T-cell (primary cell): ENCODE measurements around the gene EHBP1L1. TPM values are rescaled to one million over a fixed set of nuclear protein-coding genes. Genes with fewer than 3 reads are reported as not detected.
A peak's percentile ranks its signal among the peaks of the same experiment; 100 is the strongest.

ENCODE experiments used
- ATAC-seq, 4 experiments: fragments of 200-7000 bp in 3 of 4; fragments of 150-1000 bp in 1 of 4; cut with Tn5 transposase; replicated peaks in 1 of 4; 1 replicate in 3 of 4; 2 replicates in 1 of 4; pipeline ENCODE4 v1.10.0; 2021; ENCODE audit warnings: moderate library complexity in 3 of 4, mild to moderate bottlenecking in 2 of 4, moderate number of reproducible peaks in 1 of 4
- CTCF ChIA-PET, 2 donors: fragments of 300-600 bp; sonication (Branson Sonifier 250); formaldehyde crosslinking; loops; one replicate each; lab custom pipeline; 2022; ENCODE audit warnings: antibody characterized with exemption in 2 of 2; lab: Charles Lee
- POLR2A ChIA-PET, 2 donors: fragments of 300-600 bp; sonication (Branson Sonifier 250); formaldehyde crosslinking; loops; one replicate each; lab custom pipeline; 2022; ENCODE audit warnings: antibody characterized with exemption in 2 of 2; lab: Charles Lee
- DNase-seq, 35 experiments: peaks; one replicate each; pipeline versions ENCODE4 v3.0.0 to v3.0.0-alpha.2; 2013 to 2023
- H3K27ac ChIP-seq: one replicate; pipeline ENCODE4 v1.5.1; 2013; ENCODE audit warnings: low read length
- H3K27me3 ChIP-seq, 2 experiments: replicated peaks in 1 of 2; 1 replicate in 1 of 2; 2 replicates in 1 of 2; pipeline versions ENCODE4 v1.6.1 to v1.7.0; 2013; ENCODE audit warnings: low read length in 1 of 2, mixed read lengths in 1 of 2; ENCODE audit not compliant: control insufficient read depth in 2 of 2, insufficient read depth in 2 of 2; ENCODE audit errors: extremely low read depth in 1 of 2
- H3K36me3 ChIP-seq, 2 donors: 1 replicate in 1 of 2; 2 replicates in 1 of 2; pipeline versions ENCODE4 v1.6.1 to v1.7.0; 2013; ENCODE audit warnings: low read length in 1 of 2; ENCODE audit not compliant: control insufficient read depth in 2 of 2, insufficient read depth in 1 of 2; ENCODE audit errors: extremely low read depth in 1 of 2
- H3K4me1 ChIP-seq, 2 experiments: 1 replicate in 1 of 2; 2 replicates in 1 of 2; pipeline versions ENCODE4 v1.6.1 to v1.7.0; 2013; ENCODE audit warnings: low read length in 2 of 2, mixed read lengths in 1 of 2; ENCODE audit not compliant: insufficient read depth in 2 of 2, control insufficient read depth in 1 of 2; ENCODE audit errors: extremely low read depth in 1 of 2
- H3K4me3 ChIP-seq, 2 donors: 1 replicate in 1 of 2; 2 replicates in 1 of 2; pipeline versions ENCODE4 v1.5.1 to v1.7.0; 2013; ENCODE audit warnings: mild to moderate bottlenecking in 2 of 2, low read length in 1 of 2, moderate library complexity in 1 of 2; ENCODE audit not compliant: control insufficient read depth in 1 of 2; ENCODE audit errors: extremely low read depth in 1 of 2
- H3K9me3 ChIP-seq: 2 replicates; pipeline ENCODE4 v1.7.0; 2013
- H3K27ac Mint-ChIP-seq, 2 donors: one replicate each; pipeline ENCODE4 v1.8.0; 2020 to 2021; ENCODE audit warnings: mild to moderate bottlenecking in 2 of 2, mixed read lengths in 2 of 2
- H3K27me3 Mint-ChIP-seq, 2 donors: one replicate each; pipeline ENCODE4 v1.8.0; 2021 to 2022; ENCODE audit warnings: mixed read lengths in 2 of 2
- H3K36me3 Mint-ChIP-seq: one replicate; pipeline ENCODE4 v1.8.0; 2021; ENCODE audit warnings: mixed read lengths
- H3K4me1 Mint-ChIP-seq, 3 donors: one replicate each; pipeline ENCODE4 v1.8.0; 2020 to 2022; ENCODE audit warnings: mixed read lengths in 3 of 3, mild to moderate bottlenecking in 1 of 3
- H3K4me3 Mint-ChIP-seq, 3 donors: one replicate each; pipeline ENCODE4 v1.8.0; 2020 to 2022; ENCODE audit warnings: mild to moderate bottlenecking in 3 of 3, mixed read lengths in 3 of 3, moderate library complexity in 3 of 3
- H3K9me3 Mint-ChIP-seq, 3 donors: one replicate each; pipeline ENCODE4 v1.8.0; 2020 to 2022; ENCODE audit warnings: mixed read lengths in 3 of 3
- WGBS: methylation state at CpG from one replicate; pipeline ENCODE4 v1.1.5; 2013; ENCODE audit warnings: missing lambda C conversion rate; ENCODE audit not compliant: insufficient coverage; 5-methylcytosine and 5-hydroxymethylcytosine counted together
- total RNA-seq, 35 experiments: library from RNA in 6 of 35; stranded (reverse) in 6 of 35; fragments of 120-200 nt in 1 of 35; gene quantifications; one replicate each; pipeline versions ENCODE4 v1.2.1 to v1.2.4 and lab custom pipeline; 2013 to 2026

Gene EHBP1L1
- total RNA-seq, 5 donors from 2014 or later (not counting 1 experiment from before 2014, with no cell fraction given): 115 to 170 (median 150) TPM

- ChIA-PET CTCF (interaction anchor here in 1 of 2 donors (0.6 kb wide), 1 partner anchor 47 kb away, joined by 6 read pairs; no protein-coding TSS in a partner anchor), POLR2A (interaction anchor here in 1 of 2 donors (0.6 kb wide), 1 partner anchor 246 kb away, joined by 3 read pairs; no protein-coding TSS in a partner anchor)
- H3K9me3 ChIP-seq: no peaks in the 10 kb centered on the region
- ATAC-seq (no peak), DNase-seq (peak in 2 of 35 experiments; percentile 20 to 38)
- peak overlapping the region; percentile 94 to 99 for H3K4me3 ChIP-seq
- no peaks in the 10 kb centered on the region for H3K9me3 Mint-ChIP-seq
- H3K27me3 Mint-ChIP-seq: no peaks in the 10 kb centered on the region
- H3K4me1 Mint-ChIP-seq: peaks cover 58 to 67% (median 59%) of the 10 kb centered on the region in 3 donors
- 15% methylated on average over 35 of the region's 43 CpGs for WGBS
- peaks cover 6% of the 10 kb centered on the region for H3K36me3 Mint-ChIP-seq
- H3K27ac Mint-ChIP-seq: peak overlapping the region; percentile 61 to 93
- no peaks in the 10 kb centered on the region for H3K27me3 ChIP-seq
- peak overlapping the region; percentile 91 to 96 (median 93) for H3K4me3 Mint-ChIP-seq
- H3K36me3 ChIP-seq: peaks cover 10 to 36% of the 10 kb centered on the region in 2 donors
- H3K4me1 ChIP-seq: peaks cover 39 to 70% of the 10 kb centered on the region in 2 experiments
- peak overlapping the region; percentile 99 for H3K27ac ChIP-seq
Observed at GRCh38 chr11:65613091-65613928, 37.5 kb downstream of the EHBP1L1 start.

- Histone ChIP-seq H3K9me3 (no peaks in the 10 kb centered on the region), H3K36me3 (peaks cover 13 to 48% of the 10 kb centered on the region in 2 donors), H3K4me1 (peaks cover 39 to 79% of the 10 kb centered on the region in 2 experiments), H3K4me3 (peak within 1 kb of the TSS; percentile 94 to 99), H3K27me3 (no peaks in the 10 kb centered on the region), H3K27ac (peak within 1 kb of the TSS; percentile 99)
- Mint-ChIP-seq H3K4me3 (peak within 1 kb of the TSS; percentile 91 to 96 (median 93)), H3K4me1 (peaks cover 45 to 56% (median 52%) of the 10 kb centered on the region in 3 donors), H3K9me3 (no peaks in the 10 kb centered on the region), H3K27ac (peak within 1 kb of the TSS; percentile 95 to 97), H3K36me3 (peaks cover 4% of the 10 kb centered on the region), H3K27me3 (no peaks in the 10 kb centered on the region)
- POLR2A ChIA-PET: interaction anchor here (0.5 to 1.5 kb wide), 9 partner anchors 23 to 275 kb away, joined by 3 to 9 read pairs (median 4); partner anchors contain the start of genes CCDC85B (in 1 of the 2), FAM89B (in 1 of the 2), MALAT1 (in 1 of the 2) and SIPA1 (in 1 of the 2)
- CTCF ChIA-PET: interaction anchor here in 1 of 2 donors (0.5 to 1.8 kb wide), 13 partner anchors 23 to 275 kb away, joined by 3 to 11 read pairs (median 4); partner anchors contain the start of genes CCDC85B, CFL1, EHBP1L1 and FIBP
- ATAC-seq (peak; percentile 86 to 90 (median 88)), DNase-seq (peak; percentile 99 to 100 (median 100))
- WGBS: under 1% methylated on average over 50 of the region's 55 CpGs
Observed at GRCh38 chr11:65615229-65615949, 39.5 kb downstream of the EHBP1L1 start, which contains the start of gene PCNX3. PCNX3 (plus strand) TSS chr11:65615776; CDS start chr11:65616312, 536 bp downstream.

GRCh38 chr11:65615950-65616574 lies 40.2 kb downstream of the EHBP1L1 start:
- Histone ChIP-seq H3K4me1 (peaks cover 33 to 77% of the 10 kb centered on the region in 2 experiments), H3K27ac (peak overlapping the region; percentile 99), H3K36me3 (peaks cover 8 to 54% of the 10 kb centered on the region in 2 donors), H3K4me3 (peak overlapping the region; percentile 79 to 94), H3K27me3 (no peaks in the 10 kb centered on the region), H3K9me3 (no peaks in the 10 kb centered on the region)
- peak overlapping the region; percentile 95 to 97 for H3K27ac Mint-ChIP-seq
- DNase-seq (peak in 7 of 35 experiments; percentile 15 to 47 (median 30)), ATAC-seq (no peak)
- no peaks in the 10 kb centered on the region for H3K9me3 Mint-ChIP-seq
- peak overlapping the region; percentile 91 to 96 (median 93) for H3K4me3 Mint-ChIP-seq
- ChIA-PET POLR2A (interaction anchor here (0.5 to 1.5 kb wide), 4 partner anchors 22 to 243 kb away, joined by 3 to 9 read pairs (median 6); partner anchors contain the start of genes FAM89B (in 1 of the 2) and SIPA1 (in 1 of the 2)), CTCF (interaction anchor here in 1 of 2 donors (0.6 to 1.8 kb wide), 7 partner anchors 22 to 1862 kb away, joined by 3 to 11 read pairs (median 6); partner anchors contain the start of genes CFL1, FIBP, MUS81 and SIPA1)
- peaks cover 39 to 51% (median 45%) of the 10 kb centered on the region in 3 donors for H3K4me1 Mint-ChIP-seq
- peaks cover 4% of the 10 kb centered on the region for H3K36me3 Mint-ChIP-seq
- under 1% methylated on average over 24 of the region's 50 CpGs for whole genome bisulfite sequencing
- no peaks in the 10 kb centered on the region for H3K27me3 Mint-ChIP-seq

GRCh38 chr11:65616575-65617001 lies 40.7 kb downstream of the EHBP1L1 start:
- no peaks in the 10 kb centered on the region for H3K27me3 ChIP-seq
- H3K36me3 Mint-ChIP-seq: peaks cover 4% of the 10 kb centered on the region
- no peaks in the 10 kb centered on the region for H3K27me3 Mint-ChIP-seq
- peaks cover 29 to 72% of the 10 kb centered on the region in 2 experiments for H3K4me1 ChIP-seq
- no peaks in the 10 kb centered on the region for H3K9me3 Mint-ChIP-seq
- peak overlapping the region; percentile 91 to 95 (median 91) for H3K4me3 Mint-ChIP-seq
- H3K4me1 Mint-ChIP-seq: peaks cover 35 to 48% (median 40%) of the 10 kb centered on the region in 3 donors
- 46% methylated on average over 8 of the region's 10 CpGs for WGBS
- DNase-seq (peak in 5 of 35 experiments; percentile 11 to 41 (median 21)), ATAC-seq (no peak)
- POLR2A ChIA-PET: interaction anchor here in 1 of 2 donors (1.5 kb wide), 1 partner anchor 21 kb away, joined by 7 read pairs; the partner anchor contains the start of gene SIPA1
- no peak overlapping the region for H3K27ac ChIP-seq
- CTCF ChIA-PET: interaction anchor here in 1 of 2 donors (0.5 to 0.7 kb wide), 3 partner anchors 50 to 1862 kb away, joined by 3 to 7 read pairs (median 4); no protein-coding TSS in a partner anchor
- H3K9me3 ChIP-seq: no peaks in the 10 kb centered on the region
- H3K27ac Mint-ChIP-seq: peak overlapping the region; percentile 89 to 93
- peaks cover 8 to 58% of the 10 kb centered on the region in 2 donors for H3K36me3 ChIP-seq
- peak overlapping the region; percentile 48 to 73 for H3K4me3 ChIP-seq

- Mint-ChIP-seq H3K27ac (peak overlapping the region; percentile 89 to 93), H3K9me3 (no peaks in the 10 kb centered on the region), H3K27me3 (no peaks in the 10 kb centered on the region), H3K36me3 (peaks cover 8% of the 10 kb centered on the region), H3K4me3 (peak overlapping the region; percentile 91 to 95 (median 91)), H3K4me1 (peaks cover 28 to 43% (median 34%) of the 10 kb centered on the region in 3 donors)
- DNase-seq (no peak), ATAC-seq (no peak)
- ChIA-PET CTCF (interaction anchor here in 1 of 2 donors (0.5 kb wide), 1 partner anchor 49 kb away, joined by 3 read pairs; no protein-coding TSS in a partner anchor), POLR2A (interaction anchor here in 1 of 2 donors (0.5 to 0.6 kb wide), 2 partner anchors 43 to 90 kb away, joined by 3 to 7 read pairs; no protein-coding TSS in a partner anchor)
- H3K9me3 ChIP-seq: no peaks in the 10 kb centered on the region
- no peaks in the 10 kb centered on the region for H3K27me3 ChIP-seq
- peaks cover 8 to 58% of the 10 kb centered on the region in 2 donors for H3K36me3 ChIP-seq
- 93% methylated on average over 17 of the region's 17 CpGs for WGBS
- H3K4me1 ChIP-seq: peaks cover 22 to 67% of the 10 kb centered on the region in 2 experiments
- no peak overlapping the region for H3K27ac ChIP-seq
- no peak overlapping the region for H3K4me3 ChIP-seq
Observed at GRCh38 chr11:65617136-65617850, 41.4 kb downstream of the EHBP1L1 start.
